ENCODE measurements around the gene SVOPL. TPM values are rescaled to one million over a fixed set of nuclear protein-coding genes. Genes with fewer than 3 reads are reported as not detected.

The SVOPL gene
- total and polyA plus RNA-seq, 10 of the 15 experiments (the other 5 are each of a cell fraction or from before 2014, with no cell fraction given): 0.15 TPM; not detected in 9

- Histone ChIP-seq H4K20me1 (ENCODE audit: control insufficient read depth, insufficient read depth) (no peaks in the 10 kb centered on the region), H3K27me3 (replicated peaks in 1 of 2; ENCODE audit: control insufficient read depth in 2 of 2, insufficient read depth in 2 of 2, low read length in 1 of 2) (no peaks in the 10 kb centered on the region; a peak in 1 of 4 replicates), H3K4me1 (ENCODE audit: control insufficient read depth, insufficient read depth, low read length) (no peaks in the 10 kb centered on the region), H3K9me3 (replicated peaks; ENCODE audit: control insufficient read depth, insufficient read depth, low read length) (no peaks in the 10 kb centered on the region), H3K4me2 (ENCODE audit: control insufficient read depth, insufficient read depth) (no peak overlapping the region), H3K36me3 (ENCODE audit: control insufficient read depth in 2 of 2, insufficient read depth in 2 of 2, low read length in 1 of 2) (no peaks in the 10 kb centered on the region), H3K79me2 (ENCODE audit: control insufficient read depth, insufficient read depth, low read length) (no peaks in the 10 kb centered on the region), H3K9ac (ENCODE audit: control insufficient read depth, insufficient read depth, low read length) (no peak overlapping the region), H3K4me3 (no peak overlapping the region), H2AFZ (ENCODE audit: control insufficient read depth, low read depth, low read length) (no peak overlapping the region), H3K27ac (ENCODE audit: control insufficient read depth, insufficient read depth) (no peak overlapping the region)
- in situ Hi-C loops (cut with MboI) (no loop called here), intact Hi-C loops (cut with micrococcal nuclease; ENCODE audit: unreplicated experiment) (no loop called here)
- TF ChIP-seq IRF3 (IDR thresholded peaks at IDR 0.05) (no peak), KLF5 (IDR thresholded peaks at IDR 0.05; ENCODE audit: partially characterized antibody) (no peak), IKZF1 (conservative IDR thresholded peaks at IDR 0.05) (no peak), ZBED1 (IDR thresholded peaks at IDR 0.05; ENCODE audit: borderline replicate concordance) (no peak), E2F8 (IDR thresholded peaks at IDR 0.05; ENCODE audit: low read depth, partially characterized antibody) (no peak), ZNF592 (IDR thresholded peaks at IDR 0.05) (no peak), STAT3 (IDR thresholded peaks at IDR 0.05; ENCODE audit: low read depth, low read length) (no peak), SREBF1 (IDR thresholded peaks at IDR 0.05; ENCODE audit: low read length) (no peak), EP300 (IDR thresholded peaks at IDR 0.05; ENCODE audit: borderline replicate concordance in 1 of 2, control insufficient read depth in 1 of 2, low read depth in 2 of 2, low read length in 2 of 2) (no peak), ATF7 (IDR thresholded peaks at IDR 0.05; ENCODE audit: low read depth) (no peak), HDAC6 (IDR thresholded peaks at IDR 0.05; ENCODE audit: unreplicated experiment) (no peak), TARDBP (IDR thresholded peaks at IDR 0.05; ENCODE audit: borderline replicate concordance) (no peak), POLR2AphosphoS5 (IDR thresholded peaks at IDR 0.05; ENCODE audit: low read length) (no peak)
- WGBS (ENCODE audit: insufficient coverage, insufficient replicate concordance, low lambda C conversion rate, missing lambda C conversion rate): 12% methylated on average over 3 of the region's 7 CpGs
- FAIRE-seq (no peak), ATAC-seq (no peak), DNase-seq (ENCODE audit: low read depth, low spot score) (no peak)
- SMC1A ChIA-PET (ENCODE audit: uncharacterized antibody, unreplicated experiment): no interaction called here
- RAD21 ChIA-PET (ENCODE audit: unreplicated experiment): no interaction called here
- POLR2A ChIA-PET: no interaction called here
- CTCF ChIA-PET: interaction anchor here (0.9 kb wide), 1 partner anchor 26 kb away, joined by 3 read pairs; no protein-coding TSS in a partner anchor
- BruUV-seq (replicated peaks): no TSS peak
These were observed 12.0 kb upstream of the SVOPL start for GRCh38 chr7:138713191-138713590.
